ENCODE results near the gene STIP1. TPM values are rescaled to one million over a fixed set of nuclear protein-coding genes. Genes with fewer than 3 reads are reported as not detected.
A peak's percentile ranks its signal among the peaks of the same experiment; 100 is the strongest.

The STIP1 gene
- total and polyA plus RNA-seq, 4 donors, result 22.6 to 58.1 (median 42.5) TPM

DNA sequence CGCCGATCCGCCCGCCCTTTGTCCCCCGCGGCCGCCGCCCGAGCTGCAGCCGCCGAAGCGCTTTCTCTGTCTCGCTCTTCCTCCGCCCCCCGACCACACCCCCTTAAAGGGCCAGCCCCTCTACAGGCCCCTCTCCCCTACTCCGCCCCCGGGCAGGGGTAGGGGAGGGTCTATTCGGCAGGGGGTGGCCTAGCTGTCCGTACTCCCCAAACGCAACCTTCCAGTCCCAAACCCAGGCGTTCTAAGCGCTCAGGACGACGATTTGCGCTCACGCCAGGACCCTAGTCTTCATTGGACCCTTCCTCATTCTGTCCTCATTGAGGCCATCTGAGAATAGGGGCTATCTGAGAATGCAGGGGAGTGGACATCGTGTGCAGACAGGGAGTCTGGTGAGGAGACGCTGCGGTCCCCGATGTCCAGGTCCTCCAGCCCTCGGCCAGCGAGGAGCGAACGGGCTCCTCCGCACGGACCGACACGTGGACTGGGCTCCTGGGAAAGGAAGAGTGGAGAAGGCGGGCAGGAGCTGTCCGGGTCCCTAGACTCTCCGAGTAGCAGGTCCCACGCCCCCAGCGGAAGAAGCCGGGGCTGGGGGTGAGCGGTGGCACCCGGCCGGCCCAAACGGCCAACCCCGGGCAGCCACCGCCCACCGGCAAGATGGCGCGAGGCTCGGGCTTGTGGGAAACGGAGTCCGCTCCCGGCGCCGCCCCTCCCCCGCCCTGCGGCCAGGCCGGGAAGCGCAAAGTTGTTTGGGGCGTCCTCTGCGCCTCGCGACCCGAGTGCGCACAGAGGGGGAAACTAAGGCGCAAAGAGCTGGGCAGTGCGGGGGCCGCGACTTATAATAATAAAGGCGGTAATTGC is 61.1 kb downstream of the STIP1 start, which contains the start of gene PPP1R14B (continued):
- TF ChIP-seq, protein P1, sequence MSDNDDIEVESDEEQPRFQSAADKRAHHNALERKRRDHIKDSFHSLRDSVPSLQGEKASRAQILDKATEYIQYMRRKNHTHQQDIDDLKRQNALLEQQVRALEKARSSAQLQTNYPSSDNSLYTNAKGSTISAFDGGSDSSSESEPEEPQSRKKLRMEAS (IDR thresholded peaks at IDR 0.05), result no peak
- TF ChIP-seq, protein P2, sequence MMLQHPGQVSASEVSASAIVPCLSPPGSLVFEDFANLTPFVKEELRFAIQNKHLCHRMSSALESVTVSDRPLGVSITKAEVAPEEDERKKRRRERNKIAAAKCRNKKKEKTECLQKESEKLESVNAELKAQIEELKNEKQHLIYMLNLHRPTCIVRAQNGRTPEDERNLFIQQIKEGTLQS (IDR thresholded peaks at IDR 0.05), result no peak
- no peak for TF ChIP-seq FOXA1 (IDR thresholded peaks at IDR 0.05)
- TF ChIP-seq JUND (IDR thresholded peaks at IDR 0.05), result no peak

DNA sequence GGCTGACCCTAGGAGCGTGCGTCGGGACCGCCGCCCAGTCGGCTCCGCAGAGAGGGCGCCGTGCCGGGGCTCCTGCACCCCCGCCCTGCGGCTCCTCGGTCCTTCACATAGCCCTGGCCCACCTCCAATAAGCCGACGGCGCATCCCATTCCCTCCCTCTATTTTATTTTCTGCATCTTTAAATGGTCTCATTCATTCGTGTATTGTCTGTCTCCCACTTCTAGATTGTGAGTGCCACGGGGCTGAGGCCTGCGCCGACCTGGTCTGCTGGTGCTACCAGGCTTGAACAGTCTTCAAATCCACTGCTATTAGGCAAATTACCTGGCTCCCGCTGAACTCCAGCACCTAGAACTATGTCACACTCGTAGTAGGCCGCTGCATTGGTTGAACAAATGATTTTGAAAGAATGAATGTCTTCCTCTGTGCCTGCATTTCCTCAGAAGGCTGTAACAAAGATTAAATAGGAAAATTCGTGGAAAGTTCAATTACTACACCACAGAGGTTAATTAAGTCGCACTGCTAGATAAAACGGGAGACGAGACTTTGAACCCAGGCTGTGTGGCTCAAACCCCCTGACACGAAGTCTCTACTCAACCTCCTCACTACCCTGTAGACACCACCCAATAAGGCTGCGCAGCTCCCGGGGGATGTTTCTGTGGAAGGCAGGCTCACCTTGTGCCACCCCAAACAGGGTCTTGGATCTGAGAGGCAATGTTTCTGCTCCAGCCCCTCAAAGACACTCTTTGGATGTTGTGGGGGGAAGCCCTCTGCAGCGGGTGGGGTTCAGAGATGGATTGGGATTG is 62.0 kb downstream of the STIP1 start:
- H3K4me1 ChIP-seq (ENCODE audit: control insufficient read depth in 4 of 4, insufficient read depth in 4 of 4, low read length in 3 of 4), result peaks cover 11 to 67% (median 52%) of the 10 kb centered on the region in 4 donors
- H3K9ac ChIP-seq (ENCODE audit: low read depth in 1 of 2, low read length in 2 of 2), result peak overlapping the region in 1 of 2 donors; percentile 8
- DNase-seq (ENCODE audit: low spot score), result no peak

More for the DNA sequence above, 62.0 kb downstream of the STIP1 start:
- Histone ChIP-seq H3K27ac (ENCODE audit: low read depth in 1 of 2, low read length in 2 of 2) (peak overlapping the region; percentile 95 to 97), H3K9me3 (ENCODE audit: control insufficient read depth in 4 of 4, low read length in 3 of 4) (no peaks in the 10 kb centered on the region), H3K27me3 (ENCODE audit: control insufficient read depth in 4 of 4, insufficient read depth in 4 of 4, low read length in 3 of 4) (no peaks in the 10 kb centered on the region), H3K4me3 (ENCODE audit: low read depth in 1 of 3, low read length in 3 of 3) (peak overlapping the region in 2 of 3 donors; percentile 92 to 96), H3K36me3 (ENCODE audit: control insufficient read depth in 4 of 4, insufficient read depth in 3 of 4, low read depth in 1 of 4, low read length in 3 of 4) (peaks cover 0 to 6% (median 4%) of the 10 kb centered on the region in 4 donors)
- TF ChIP-seq, protein P1 (IDR thresholded peaks at IDR 0.05), result no peak
- no peak for TF ChIP-seq SP1 (IDR thresholded peaks at IDR 0.05)
- TF ChIP-seq NR2F2 (IDR thresholded peaks at IDR 0.05), result no peak
- TF ChIP-seq JUND (IDR thresholded peaks at IDR 0.05), result no peak
- no peak for TF ChIP-seq RXRA (IDR thresholded peaks at IDR 0.05)
- TF ChIP-seq, protein P3, sequence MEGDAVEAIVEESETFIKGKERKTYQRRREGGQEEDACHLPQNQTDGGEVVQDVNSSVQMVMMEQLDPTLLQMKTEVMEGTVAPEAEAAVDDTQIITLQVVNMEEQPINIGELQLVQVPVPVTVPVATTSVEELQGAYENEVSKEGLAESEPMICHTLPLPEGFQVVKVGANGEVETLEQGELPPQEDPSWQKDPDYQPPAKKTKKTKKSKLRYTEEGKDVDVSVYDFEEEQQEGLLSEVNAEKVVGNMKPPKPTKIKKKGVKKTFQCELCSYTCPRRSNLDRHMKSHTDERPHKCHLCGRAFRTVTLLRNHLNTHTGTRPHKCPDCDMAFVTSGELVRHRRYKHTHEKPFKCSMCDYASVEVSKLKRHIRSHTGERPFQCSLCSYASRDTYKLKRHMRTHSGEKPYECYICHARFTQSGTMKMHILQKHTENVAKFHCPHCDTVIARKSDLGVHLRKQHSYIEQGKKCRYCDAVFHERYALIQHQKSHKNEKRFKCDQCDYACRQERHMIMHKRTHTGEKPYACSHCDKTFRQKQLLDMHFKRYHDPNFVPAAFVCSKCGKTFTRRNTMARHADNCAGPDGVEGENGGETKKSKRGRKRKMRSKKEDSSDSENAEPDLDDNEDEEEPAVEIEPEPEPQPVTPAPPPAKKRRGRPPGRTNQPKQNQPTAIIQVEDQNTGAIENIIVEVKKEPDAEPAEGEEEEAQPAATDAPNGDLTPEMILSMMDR (IDR thresholded peaks at IDR 0.05; ENCODE audit: low read depth, low read length, missing input control), result no peak
- no peak for TF ChIP-seq RAD21 (IDR thresholded peaks at IDR 0.05)
- TF ChIP-seq FOXA2 (IDR thresholded peaks at IDR 0.05), result no peak
- TF ChIP-seq, protein P4, sequence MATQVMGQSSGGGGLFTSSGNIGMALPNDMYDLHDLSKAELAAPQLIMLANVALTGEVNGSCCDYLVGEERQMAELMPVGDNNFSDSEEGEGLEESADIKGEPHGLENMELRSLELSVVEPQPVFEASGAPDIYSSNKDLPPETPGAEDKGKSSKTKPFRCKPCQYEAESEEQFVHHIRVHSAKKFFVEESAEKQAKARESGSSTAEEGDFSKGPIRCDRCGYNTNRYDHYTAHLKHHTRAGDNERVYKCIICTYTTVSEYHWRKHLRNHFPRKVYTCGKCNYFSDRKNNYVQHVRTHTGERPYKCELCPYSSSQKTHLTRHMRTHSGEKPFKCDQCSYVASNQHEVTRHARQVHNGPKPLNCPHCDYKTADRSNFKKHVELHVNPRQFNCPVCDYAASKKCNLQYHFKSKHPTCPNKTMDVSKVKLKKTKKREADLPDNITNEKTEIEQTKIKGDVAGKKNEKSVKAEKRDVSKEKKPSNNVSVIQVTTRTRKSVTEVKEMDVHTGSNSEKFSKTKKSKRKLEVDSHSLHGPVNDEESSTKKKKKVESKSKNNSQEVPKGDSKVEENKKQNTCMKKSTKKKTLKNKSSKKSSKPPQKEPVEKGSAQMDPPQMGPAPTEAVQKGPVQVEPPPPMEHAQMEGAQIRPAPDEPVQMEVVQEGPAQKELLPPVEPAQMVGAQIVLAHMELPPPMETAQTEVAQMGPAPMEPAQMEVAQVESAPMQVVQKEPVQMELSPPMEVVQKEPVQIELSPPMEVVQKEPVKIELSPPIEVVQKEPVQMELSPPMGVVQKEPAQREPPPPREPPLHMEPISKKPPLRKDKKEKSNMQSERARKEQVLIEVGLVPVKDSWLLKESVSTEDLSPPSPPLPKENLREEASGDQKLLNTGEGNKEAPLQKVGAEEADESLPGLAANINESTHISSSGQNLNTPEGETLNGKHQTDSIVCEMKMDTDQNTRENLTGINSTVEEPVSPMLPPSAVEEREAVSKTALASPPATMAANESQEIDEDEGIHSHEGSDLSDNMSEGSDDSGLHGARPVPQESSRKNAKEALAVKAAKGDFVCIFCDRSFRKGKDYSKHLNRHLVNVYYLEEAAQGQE (IDR thresholded peaks at IDR 0.05), result no peak
- TF ChIP-seq YY1 (IDR thresholded peaks at IDR 0.05), result no peak
- TF ChIP-seq TAF1 (conservative IDR thresholded peaks at IDR 0.05), result no peak
- TF ChIP-seq, protein P5, sequence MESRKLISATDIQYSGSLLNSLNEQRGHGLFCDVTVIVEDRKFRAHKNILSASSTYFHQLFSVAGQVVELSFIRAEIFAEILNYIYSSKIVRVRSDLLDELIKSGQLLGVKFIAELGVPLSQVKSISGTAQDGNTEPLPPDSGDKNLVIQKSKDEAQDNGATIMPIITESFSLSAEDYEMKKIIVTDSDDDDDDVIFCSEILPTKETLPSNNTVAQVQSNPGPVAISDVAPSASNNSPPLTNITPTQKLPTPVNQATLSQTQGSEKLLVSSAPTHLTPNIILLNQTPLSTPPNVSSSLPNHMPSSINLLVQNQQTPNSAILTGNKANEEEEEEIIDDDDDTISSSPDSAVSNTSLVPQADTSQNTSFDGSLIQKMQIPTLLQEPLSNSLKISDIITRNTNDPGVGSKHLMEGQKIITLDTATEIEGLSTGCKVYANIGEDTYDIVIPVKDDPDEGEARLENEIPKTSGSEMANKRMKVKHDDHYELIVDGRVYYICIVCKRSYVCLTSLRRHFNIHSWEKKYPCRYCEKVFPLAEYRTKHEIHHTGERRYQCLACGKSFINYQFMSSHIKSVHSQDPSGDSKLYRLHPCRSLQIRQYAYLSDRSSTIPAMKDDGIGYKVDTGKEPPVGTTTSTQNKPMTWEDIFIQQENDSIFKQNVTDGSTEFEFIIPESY (IDR thresholded peaks at IDR 0.05), result no peak
- TF ChIP-seq GABPA (IDR thresholded peaks at IDR 0.05 in 1 of 2, conservative IDR thresholded peaks at IDR 0.05 in 1 of 2), result no peak
- TF ChIP-seq HNF4A (conservative IDR thresholded peaks at IDR 0.05), result no peak
- TF ChIP-seq HNF4G (IDR thresholded peaks at IDR 0.05), result no peak
- no peak for TF ChIP-seq EGR1 (IDR thresholded peaks at IDR 0.05; ENCODE audit: low read depth in 2 of 2)
- TF ChIP-seq, protein P2 (IDR thresholded peaks at IDR 0.05), result no peak
- no peak for TF ChIP-seq FOXA1 (IDR thresholded peaks at IDR 0.05)
- 36% methylated on average over 31 of the region's 31 CpGs for WGBS

Measured in liver (tissue), 9 donors.